CD14-positive monocyte (primary cell): ENCODE measurements around the gene UBE2M. TPM values are rescaled to one million over a fixed set of nuclear protein-coding genes. Genes with fewer than 3 reads are reported as not detected.
A peak's percentile ranks its signal among the peaks of the same experiment; 100 is the strongest.

ENCODE experiments used
- DNase-seq, 3 donors: peaks; one replicate each; pipeline ENCODE4 v3.0.0-alpha.2; 2011 to 2022
- H2AFZ ChIP-seq: 2 replicates; pipeline ENCODE4 v1.6.0; 2012; ENCODE audit warnings: mild to moderate bottlenecking, low read depth, low read length, inconsistent platforms; ENCODE audit not compliant: insufficient read depth, poor library complexity, severe bottlenecking
- H3K27ac ChIP-seq, 2 donors: 1 replicate in 1 of 2; 2 replicates in 1 of 2; pipeline ENCODE4 v1.5.1; 2012 to 2013; ENCODE audit warnings: low read length in 2 of 2, control low read depth in 1 of 2, inconsistent platforms in 1 of 2, low read depth in 1 of 2, mild to moderate bottlenecking in 1 of 2
- H3K27me3 ChIP-seq, 2 donors: one replicate each; pipeline versions ENCODE4 v1.6.0 to v1.6.1; 2011 to 2013; ENCODE audit warnings: low read length in 2 of 2; ENCODE audit not compliant: control insufficient read depth in 2 of 2, insufficient read depth in 2 of 2
- H3K36me3 ChIP-seq, 2 donors: replicated peaks in 1 of 2; 1 replicate in 1 of 2; 2 replicates in 1 of 2; pipeline versions ENCODE4 v1.5.1 to v1.6.1; 2012 to 2013; ENCODE audit warnings: low read length in 2 of 2, control low read depth in 1 of 2, inconsistent platforms in 1 of 2, mild to moderate bottlenecking in 1 of 2; ENCODE audit not compliant: insufficient read depth in 2 of 2, control insufficient read depth in 1 of 2
- H3K4me1 ChIP-seq, 2 donors: 1 replicate in 1 of 2; 2 replicates in 1 of 2; pipeline versions ENCODE4 v1.5.1 to v1.6.1; 2012 to 2013; ENCODE audit warnings: low read length in 2 of 2, control low read depth in 1 of 2, inconsistent platforms in 1 of 2, mild to moderate bottlenecking in 1 of 2, moderate library complexity in 1 of 2; ENCODE audit not compliant: insufficient read depth in 2 of 2, control insufficient read depth in 1 of 2
- H3K4me2 ChIP-seq: replicated peaks from 2 replicates; pipeline ENCODE3; 2012; ENCODE audit warnings: low read length, moderate library complexity, mild to moderate bottlenecking; ENCODE audit not compliant: poor library complexity, severe bottlenecking; ENCODE audit errors: extremely low read depth
- H3K4me3 ChIP-seq, 3 experiments: fragments of 200-600 bp in 1 of 3; sonication (generic) in 1 of 3; replicated peaks in 1 of 3; 1 replicate in 2 of 3; 2 replicates in 1 of 3; pipeline ENCODE4 v1.5.1; 2011 to 2013; ENCODE audit warnings: low read length in 3 of 3, mild to moderate bottlenecking in 3 of 3, control low read depth in 2 of 3, low read depth in 2 of 3, inconsistent platforms in 1 of 3, moderate library complexity in 1 of 3
- H3K79me2 ChIP-seq: 2 replicates; pipeline ENCODE4 v1.6.0; 2012; ENCODE audit warnings: mild to moderate bottlenecking, control low read depth, inconsistent platforms, low read length, moderate library complexity; ENCODE audit not compliant: insufficient read depth
- H3K9ac ChIP-seq: 2 replicates; pipeline ENCODE4 v1.6.0; 2017; ENCODE audit warnings: low read length, mild to moderate bottlenecking; ENCODE audit not compliant: insufficient read depth, poor library complexity, severe bottlenecking
- H3K9me3 ChIP-seq, 2 donors: replicated peaks in 1 of 2; 1 replicate in 1 of 2; 2 replicates in 1 of 2; pipeline versions ENCODE4 v1.5.1 to v1.6.1; 2012 to 2013; ENCODE audit warnings: low read length in 2 of 2, control low read depth in 1 of 2; ENCODE audit not compliant: control insufficient read depth in 1 of 2, insufficient read depth in 1 of 2
- H4K20me1 ChIP-seq: 2 replicates; pipeline ENCODE4 v1.6.0; 2012; ENCODE audit warnings: mild to moderate bottlenecking, low read length, control low read depth, moderate library complexity; ENCODE audit not compliant: insufficient read depth
- H3K27ac Mint-ChIP-seq, 7 donors: one replicate each; pipeline ENCODE4 v1.8.0; 2020; ENCODE audit warnings: mild to moderate bottlenecking in 7 of 7, mixed read lengths in 7 of 7, moderate library complexity in 6 of 7, inconsistent platforms in 2 of 7
- H3K27me3 Mint-ChIP-seq, 3 donors: one replicate each; pipeline ENCODE4 v1.8.0; 2021 to 2022; ENCODE audit warnings: low read depth in 3 of 3, mild to moderate bottlenecking in 3 of 3, mixed read lengths in 3 of 3, moderate library complexity in 3 of 3, inconsistent platforms in 1 of 3
- H3K36me3 Mint-ChIP-seq, 2 donors: one replicate each; pipeline ENCODE4 v1.8.0; 2020; ENCODE audit warnings: mixed read lengths in 2 of 2, inconsistent platforms in 1 of 2, mild to moderate bottlenecking in 1 of 2
- H3K4me1 Mint-ChIP-seq: one replicate; pipeline ENCODE4 v1.8.0; 2020; ENCODE audit warnings: mild to moderate bottlenecking, mixed read lengths
- H3K4me3 Mint-ChIP-seq, 2 donors: one replicate each; pipeline ENCODE4 v1.8.0; 2020; ENCODE audit warnings: mild to moderate bottlenecking in 2 of 2, mixed read lengths in 2 of 2, moderate library complexity in 1 of 2
- H3K9me3 Mint-ChIP-seq, 7 donors: one replicate each; pipeline ENCODE4 v1.8.0; 2020 to 2022; ENCODE audit warnings: mixed read lengths in 7 of 7, mild to moderate bottlenecking in 6 of 7, moderate library complexity in 6 of 7, inconsistent platforms in 2 of 7
- CTCF ChIP-seq: fragments of 200-600 bp; IDR thresholded peaks from one replicate; pipeline ENCODE4 v1.8.0; 2022; ENCODE audit warnings: antibody characterized with exemption, mild to moderate bottlenecking
- WGBS: methylation state at CpG from one replicate; pipeline ENCODE4 v1.1.5; 2013; ENCODE audit warnings: missing lambda C conversion rate; ENCODE audit not compliant: insufficient coverage; 5-methylcytosine and 5-hydroxymethylcytosine counted together
- intact Hi-C, 2 donors: fragments of 100-400 bp; cut with micrococcal nuclease; formaldehyde crosslinking; loops; one replicate each; pipeline versions ENCODE4 v1.15.0 to v1.15.1; 2023
- polyA plus RNA-seq, 3 donors: library from polyadenylated mRNA; depleted of rRNA in 1 of 3; unstranded in 2 of 3; stranded (reverse) in 1 of 3; fragments of 300-500 nt in 2 of 3; fragments of >200 nt in 1 of 3; fragmentation: Illumina TruSeq in 2 of 3; gene quantifications; 1 replicate in 2 of 3; 2 replicates in 1 of 3; pipeline ENCODE4 v1.2.3, GENCODE V29; 2012 to 2021

UBE2M gene
- polyA plus RNA-seq, 3 donors: 7.8 to 84.6 (median 14.3) TPM

GRCh38 chr19:58538257-58539168, 19.9 kb downstream of the UBE2M start:
- intact Hi-C loops: no loop called here
- peak overlapping the region; percentile 72 for H2AFZ ChIP-seq
- no peak overlapping the region for H3K27ac Mint-ChIP-seq
- WGBS: under 1% methylated on average over 50 of the region's 55 CpGs
- H3K9me3 Mint-ChIP-seq: peaks cover 0 to 7% (median 2%) of the 10 kb centered on the region in 7 donors
- H3K27me3 Mint-ChIP-seq: peaks cover 22 to 38% (median 27%) of the 10 kb centered on the region in 3 donors
- no peaks in the 10 kb centered on the region for H3K9me3 ChIP-seq
- H3K4me1 ChIP-seq: peaks cover 20 to 26% of the 10 kb centered on the region in 2 donors
- H3K27me3 ChIP-seq: peaks cover 8 to 25% of the 10 kb centered on the region in 2 donors
- peak overlapping the region; percentile 32 for H3K9ac ChIP-seq
- H3K4me2 ChIP-seq: peak overlapping the region; percentile 68
- H4K20me1 ChIP-seq: no peaks in the 10 kb centered on the region
- H3K4me3 Mint-ChIP-seq: peak overlapping the region; percentile 62 to 91
- no peaks in the 10 kb centered on the region for H3K36me3 ChIP-seq
- peak overlapping the region in 1 of 3 experiments; percentile 60 for H3K4me3 ChIP-seq
- no peaks in the 10 kb centered on the region for H3K36me3 Mint-ChIP-seq
- no peak for DNase-seq
- no peaks in the 10 kb centered on the region for H3K79me2 ChIP-seq
- no peak overlapping the region for H3K27ac ChIP-seq
- no peak for TF ChIP-seq CTCF
- peaks cover 26% of the 10 kb centered on the region for H3K4me1 Mint-ChIP-seq

- intact Hi-C loops: no loop called here
- Mint-ChIP-seq H3K4me3 (peak overlapping the region in 1 of 2 donors; percentile 91), H3K4me1 (peaks cover 18% of the 10 kb centered on the region), H3K27ac (peak overlapping the region in 1 of 7 donors; percentile 21), H3K9me3 (peaks cover 0 to 7% (median 2%) of the 10 kb centered on the region in 7 donors), H3K27me3 (peaks cover 24 to 39% (median 26%) of the 10 kb centered on the region in 3 donors), H3K36me3 (no peaks in the 10 kb centered on the region)
- Histone ChIP-seq H3K9me3 (no peaks in the 10 kb centered on the region), H3K36me3 (no peaks in the 10 kb centered on the region), H3K79me2 (no peaks in the 10 kb centered on the region), H3K9ac (no peak overlapping the region), H4K20me1 (no peaks in the 10 kb centered on the region), H3K27me3 (peaks cover 8 to 25% of the 10 kb centered on the region in 2 donors), H3K4me2 (no peak overlapping the region), H3K27ac (no peak overlapping the region), H3K4me3 (no peak overlapping the region), H3K4me1 (peaks cover 15 to 21% of the 10 kb centered on the region in 2 donors), H2AFZ (no peak overlapping the region)
- DNase-seq: no peak
- no peak for TF ChIP-seq CTCF
- WGBS: no CpG with 5 or more reads among the region's 8 CpGs
Measured at GRCh38 chr19:58536852-58537798, 21.3 kb downstream of the UBE2M start.
